Caco-2 (cell line): ENCODE results near the gene PNLIPRP2. TPM values are rescaled to one million over a fixed set of nuclear protein-coding genes. Genes with fewer than 3 reads are reported as not detected.

Experiments used
- Bru-seq: library from RNA; stranded (reverse); fragments of 400-500 nt; gene quantifications from one replicate; lab custom pipeline; 2021; lab: Mats Ljungman, UMichigan
- BruChase-seq, 2 experiments: library from RNA; stranded (reverse); fragments of 400-500 nt; gene quantifications; one replicate each; lab custom pipeline; 2021; lab: Mats Ljungman, UMichigan
- BruUV-seq: library from RNA; stranded (reverse); fragments of 400-500 nt; replicated peaks from 2 replicates; lab custom pipeline; 2021; lab: Mats Ljungman, UMichigan
- CTCF ChIA-PET: fragments of 300-600 bp; sonication (Branson Sonifier 250); formaldehyde crosslinking; loops from one replicate; lab custom pipeline; 2022; ENCODE audit warnings: antibody characterized with exemption; lab: Charles Lee
- POLR2A ChIA-PET: fragments of 300-600 bp; sonication (Branson Sonifier 250); formaldehyde crosslinking; loops from one replicate; lab custom pipeline; 2022; ENCODE audit warnings: antibody characterized with exemption; lab: Charles Lee
- DNase-seq, 2 experiments: peaks; one replicate each; pipeline versions ENCODE4 v3.0.0 to v3.0.0-alpha.2; 2020 to 2022
- H3K27me3 ChIP-seq: replicated peaks from 2 replicates; pipeline ENCODE4 v1.6.0; 2011; ENCODE audit warnings: low read length; ENCODE audit not compliant: control insufficient read depth, insufficient read depth
- H3K36me3 ChIP-seq: 2 replicates; pipeline ENCODE4 v1.5.1; 2011; ENCODE audit warnings: low read length; ENCODE audit not compliant: control insufficient read depth, insufficient read depth
- H3K4me1 ChIP-seq: fragments of 250-450 bp; sonication (Bioruptor Pico); 2 replicates; pipeline ENCODE4 v1.5.1; 2020; ENCODE audit warnings: mild to moderate bottlenecking
- H3K4me3 ChIP-seq: 2 replicates; pipeline ENCODE4 v1.5.1; 2011; ENCODE audit warnings: low read depth, mild to moderate bottlenecking, control low read depth, low read length
- H3K9me3 ChIP-seq: fragments of 250-450 bp; sonication (Bioruptor Pico); 2 replicates; pipeline ENCODE4 v1.5.1; 2020; ENCODE audit warnings: mild to moderate bottlenecking, moderate library complexity
- H3K27ac Mint-ChIP-seq: one replicate; pipeline ENCODE4 v1.8.0; 2022; ENCODE audit warnings: mixed read lengths; ENCODE audit not compliant: unreplicated experiment
- H3K27me3 Mint-ChIP-seq: one replicate; pipeline ENCODE4 v1.8.0; 2022; ENCODE audit warnings: mixed read lengths; ENCODE audit not compliant: insufficient read depth, unreplicated experiment
- H3K36me3 Mint-ChIP-seq: one replicate; pipeline ENCODE4 v1.8.0; 2022; ENCODE audit warnings: mild to moderate bottlenecking, mixed read lengths; ENCODE audit not compliant: insufficient read depth, unreplicated experiment
- H3K4me1 Mint-ChIP-seq: one replicate; pipeline ENCODE4 v1.8.0; 2022; ENCODE audit warnings: low read depth, mixed read lengths; ENCODE audit not compliant: unreplicated experiment
- H3K4me3 Mint-ChIP-seq: one replicate; pipeline ENCODE4 v1.8.0; 2022; ENCODE audit warnings: mild to moderate bottlenecking, moderate library complexity, mixed read lengths; ENCODE audit not compliant: unreplicated experiment
- H3K9me3 Mint-ChIP-seq: one replicate; pipeline ENCODE4 v1.8.0; 2022; ENCODE audit warnings: mixed read lengths; ENCODE audit not compliant: unreplicated experiment
- CTCF ChIP-seq, 2 experiments: fragments of 200-600 bp in 1 of 2; IDR thresholded peaks; 1 replicate in 1 of 2; 2 replicates in 1 of 2; pipeline versions ENCODE4 v1.5.1 to v1.8.0; 2011 to 2022; ENCODE audit warnings: antibody characterized with exemption in 1 of 2, control low read depth in 1 of 2, inconsistent platforms in 1 of 2, low read depth in 1 of 2, low read length in 1 of 2, mild to moderate bottlenecking in 1 of 2, moderate library complexity in 1 of 2; ENCODE audit not compliant: insufficient read depth in 1 of 2, severe bottlenecking in 1 of 2, unreplicated experiment in 1 of 2
- intact Hi-C: fragments of 100-400 bp; cut with micrococcal nuclease; formaldehyde crosslinking; loops from one replicate; pipeline ENCODE4 v1.10.0; 2022; ENCODE audit not compliant: unreplicated experiment
- long read RNA-seq: library from polyadenylated mRNA; stranded (forward); transcript quantifications from one replicate; pipeline ENCODE4 v2.0.0, GENCODE V29; 2022
- total RNA-seq: library from RNA; stranded (reverse); gene quantifications from 2 replicates; pipeline ENCODE4 v1.2.3, GENCODE V29; 2022

The PNLIPRP2 gene
- total RNA-seq (0.67 and 1.00 TPM in 2 replicates), Bru-seq, nascent RNA (percentile 24 among the genes with signal in this experiment), BruChase-seq, experiment 1, labeled RNA remaining after a 2-hour chase (percentile 12 among the genes with signal in this experiment), BruChase-seq, experiment 2, labeled RNA remaining after a 6-hour chase (percentile 15 among the genes with signal in this experiment)
- long read RNA-seq, partial matches to known transcripts = 0 of 4 reads
- long read RNA-seq, other reads (novel, unspliced or antisense) = 1 of 4 reads

- Mint-ChIP-seq H3K27ac (no peak within 1 kb of the TSS), H3K27me3 (no peaks in the 10 kb centered on the region), H3K36me3 (no peaks in the 10 kb centered on the region), H3K4me1 (peaks cover 15% of the 10 kb centered on the region), H3K9me3 (peaks cover 12% of the 10 kb centered on the region), H3K4me3 (peak within 1 kb of the TSS; percentile 36)
- CTCF ChIA-PET = no interaction called here
- intact Hi-C loops = loop anchor here (10.0 kb wide), 1 partner anchor 554 kb away; no protein-coding TSS in a partner anchor
- peaks cover 19% of the 10 kb centered on the region for H3K4me1 ChIP-seq
- peak; percentile 15 to 75 for DNase-seq
- no peaks in the 10 kb centered on the region for H3K36me3 ChIP-seq
- POLR2A ChIA-PET = no interaction called here
- H3K27me3 ChIP-seq = no peaks in the 10 kb centered on the region
- no peaks in the 10 kb centered on the region; the same call in 1 of the 2 replicates for H3K9me3 ChIP-seq
- no peak for TF ChIP-seq CTCF (IDR thresholded peaks at IDR 0.05; ENCODE audit: insufficient read depth in 1 of 2, low read depth in 1 of 2, low read length in 1 of 2, severe bottlenecking in 1 of 2, unreplicated experiment in 1 of 2)
- BruUV-seq = no TSS peak
- no peak within 1 kb of the TSS for H3K4me3 ChIP-seq
Observed at GRCh38 chr10:116620423-116621400, at the start of gene PNLIPRP2. Gene PNLIPRP2, plus strand, starts transcription at chr10:116620953.

GRCh38 chr10:116574797-116575196 lies 46.0 kb upstream of the PNLIPRP2 start:
- no peaks in the 10 kb centered on the region for H3K36me3 ChIP-seq
- intact Hi-C loops = no loop called here
- Mint-ChIP-seq H3K4me1 (no peaks in the 10 kb centered on the region), H3K9me3 (no peaks in the 10 kb centered on the region), H3K27ac (no peak overlapping the region), H3K27me3 (peaks cover 11% of the 10 kb centered on the region), H3K4me3 (no peak overlapping the region), H3K36me3 (no peaks in the 10 kb centered on the region)
- H3K4me1 ChIP-seq = no peaks in the 10 kb centered on the region
- H3K4me3 ChIP-seq = no peak overlapping the region
- DNase-seq = no peak
- TF ChIP-seq CTCF (IDR thresholded peaks at IDR 0.05; ENCODE audit: insufficient read depth in 1 of 2, low read depth in 1 of 2, low read length in 1 of 2, severe bottlenecking in 1 of 2, unreplicated experiment in 1 of 2) = no peak
- no peaks in the 10 kb centered on the region for H3K9me3 ChIP-seq
- ChIA-PET CTCF (no interaction called here), POLR2A (no interaction called here)
- BruUV-seq = no TSS peak
- H3K27me3 ChIP-seq = no peaks in the 10 kb centered on the region

- no peaks in the 10 kb centered on the region for H3K9me3 Mint-ChIP-seq
- ChIA-PET CTCF (no interaction called here), POLR2A (no interaction called here)
- Histone ChIP-seq H3K36me3 (no peaks in the 10 kb centered on the region; the same call in 1 of the 2 replicates), H3K9me3 (no peaks in the 10 kb centered on the region), H3K4me1 (peaks cover 16% of the 10 kb centered on the region; the same call in 1 of the 2 replicates), H3K4me3 (no peak overlapping the region), H3K27me3 (no peaks in the 10 kb centered on the region)
- peaks cover 8% of the 10 kb centered on the region for H3K4me1 Mint-ChIP-seq
- no peak for DNase-seq
- no peaks in the 10 kb centered on the region for H3K27me3 Mint-ChIP-seq
- H3K27ac Mint-ChIP-seq = no peak overlapping the region
- TF ChIP-seq CTCF (IDR thresholded peaks at IDR 0.05; ENCODE audit: insufficient read depth in 1 of 2, low read depth in 1 of 2, low read length in 1 of 2, severe bottlenecking in 1 of 2, unreplicated experiment in 1 of 2) = no peak
- no TSS peak for BruUV-seq
- no peak overlapping the region for H3K4me3 Mint-ChIP-seq
- no peaks in the 10 kb centered on the region for H3K36me3 Mint-ChIP-seq
- intact Hi-C loops = no loop called here
Observed at GRCh38 chr10:116587878-116588591, 32.7 kb upstream of the PNLIPRP2 start.
